ENCODE measurements around the gene UACA. TPM values are rescaled to one million over a fixed set of nuclear protein-coding genes. Genes with fewer than 3 reads are reported as not detected.

UACA gene
- polyA plus RNA-seq, 1 donor (not counting 4 experiments of a cell fraction or from before 2014, with no cell fraction given), result 26.6 TPM

- FAIRE-seq (no peak), DNase-seq (ENCODE audit: low read depth, low spot score) (no peak)
- no peak overlapping the region for H3K4me3 ChIP-seq (ENCODE audit: control insufficient read depth in 2 of 3, extremely low read depth in 1 of 3, insufficient read depth in 2 of 3, low read depth in 1 of 3, low read length in 3 of 3)
- no peak overlapping the region for H3K27ac ChIP-seq (ENCODE audit: control insufficient read depth, insufficient read depth, low read length)
- no peak overlapping the region for H3K4me2 ChIP-seq (ENCODE audit: control insufficient read depth, extremely low read depth, insufficient read depth, low read depth, low read length)
- H3K9me1 ChIP-seq (ENCODE audit: control insufficient read depth, extremely low read depth, insufficient read depth, low read length), result no peaks in the 10 kb centered on the region
- no peaks in the 10 kb centered on the region for H3K9me3 ChIP-seq (ENCODE audit: control insufficient read depth, low read depth, low read length)
- TF ChIP-seq EZH2 (IDR thresholded peaks at IDR 0.05; ENCODE audit: low read length) (no peak), CTCF (optimal IDR thresholded peaks at IDR 0.05 in 1 of 3, IDR thresholded peaks at IDR 0.05 in 1 of 3, conservative IDR thresholded peaks at IDR 0.05 in 1 of 3; ENCODE audit: extremely low read depth in 1 of 3, insufficient read depth in 2 of 3, low read length in 3 of 3) (no peak)
- no peak overlapping the region for H2AFZ ChIP-seq (ENCODE audit: control insufficient read depth, low read length)
- no peaks in the 10 kb centered on the region for H4K20me1 ChIP-seq (ENCODE audit: control insufficient read depth, extremely low read depth, insufficient read depth, low read length)
- H3K79me2 ChIP-seq (ENCODE audit: control insufficient read depth, insufficient read depth, low read length), result no peaks in the 10 kb centered on the region
- H3K27me3 ChIP-seq (ENCODE audit: control insufficient read depth, extremely low read depth, insufficient read depth, low read length), result no peaks in the 10 kb centered on the region
- no peak overlapping the region for H3K9ac ChIP-seq (ENCODE audit: control insufficient read depth, extremely low read depth, insufficient read depth, low read length)
- dilution Hi-C loops (cut with MboI; ENCODE audit: extremely low pct_ligation_motif_present, low sequenced_read_pairs), result no loop called here
- no peaks in the 10 kb centered on the region for H3K36me3 ChIP-seq (ENCODE audit: control insufficient read depth in 2 of 2, extremely low read depth in 1 of 2, insufficient read depth in 2 of 2, low read length in 2 of 2)
- no peaks in the 10 kb centered on the region for H3K4me1 ChIP-seq (ENCODE audit: control insufficient read depth, extremely low read depth, insufficient read depth, low read length)
Observed at GRCh38 chr15:70680817-70681216, 82.5 kb downstream of the UACA start.

- FAIRE-seq, result no peak
- Histone ChIP-seq H3K9ac (ENCODE audit: control insufficient read depth, extremely low read depth, insufficient read depth, low read length) (no peak overlapping the region), H3K4me2 (ENCODE audit: control insufficient read depth, extremely low read depth, insufficient read depth, low read depth, low read length) (no peak overlapping the region), H3K27me3 (ENCODE audit: control insufficient read depth, extremely low read depth, insufficient read depth, low read length) (no peaks in the 10 kb centered on the region), H3K9me1 (ENCODE audit: control insufficient read depth, extremely low read depth, insufficient read depth, low read length) (no peaks in the 10 kb centered on the region), H3K4me3 (ENCODE audit: control insufficient read depth in 2 of 3, extremely low read depth in 1 of 3, insufficient read depth in 2 of 3, low read depth in 1 of 3, low read length in 3 of 3) (no peak overlapping the region), H3K27ac (ENCODE audit: control insufficient read depth, insufficient read depth, low read length) (no peak overlapping the region), H3K36me3 (ENCODE audit: control insufficient read depth in 2 of 2, extremely low read depth in 1 of 2, insufficient read depth in 2 of 2, low read length in 2 of 2) (no peaks in the 10 kb centered on the region), H3K9me3 (ENCODE audit: control insufficient read depth, low read depth, low read length) (no peaks in the 10 kb centered on the region), H3K4me1 (ENCODE audit: control insufficient read depth, extremely low read depth, insufficient read depth, low read length) (no peaks in the 10 kb centered on the region), H3K79me2 (ENCODE audit: control insufficient read depth, insufficient read depth, low read length) (no peaks in the 10 kb centered on the region), H2AFZ (ENCODE audit: control insufficient read depth, low read length) (no peak overlapping the region), H4K20me1 (ENCODE audit: control insufficient read depth, extremely low read depth, insufficient read depth, low read length) (no peaks in the 10 kb centered on the region)
- dilution Hi-C loops (cut with MboI; ENCODE audit: extremely low pct_ligation_motif_present, low sequenced_read_pairs), result no loop called here
- TF ChIP-seq CTCF (optimal IDR thresholded peaks at IDR 0.05 in 1 of 3, IDR thresholded peaks at IDR 0.05 in 1 of 3, conservative IDR thresholded peaks at IDR 0.05 in 1 of 3; ENCODE audit: extremely low read depth in 1 of 3, insufficient read depth in 2 of 3, low read length in 3 of 3) (no peak), EZH2 (IDR thresholded peaks at IDR 0.05; ENCODE audit: low read length) (no peak)
- no peak for DNase-seq (ENCODE audit: low read depth, low spot score)
Observed at GRCh38 chr15:70679919-70680231, 83.5 kb downstream of the UACA start.
